GM13976 (cell line): ENCODE results near the gene MPP7.

ENCODE experiments used
- DNase-seq: peaks from one replicate; pipeline ENCODE4 v3.0.0; 2012; ENCODE audit warnings: low spot score
- in situ Hi-C: fragments of 300-500 bp; cut with MboI; formaldehyde crosslinking; loops from one replicate; pipeline ENCODE4 v1.12.0; 2022; ENCODE audit warnings: low sequenced_read_pairs, mixed read lengths, inconsistent platforms; ENCODE audit not compliant: unreplicated experiment
- TF ChIP-seq, protein P1 (sequence below): IDR thresholded peaks from 2 replicates; pipeline ENCODE4 v1.5.1; 2012; ENCODE audit warnings: borderline replicate concordance, mild to moderate bottlenecking; ENCODE audit not compliant: insufficient read depth; ENCODE audit errors: extremely low read depth, missing control alignments, control extremely low read depth

MPP7 gene

DNA sequence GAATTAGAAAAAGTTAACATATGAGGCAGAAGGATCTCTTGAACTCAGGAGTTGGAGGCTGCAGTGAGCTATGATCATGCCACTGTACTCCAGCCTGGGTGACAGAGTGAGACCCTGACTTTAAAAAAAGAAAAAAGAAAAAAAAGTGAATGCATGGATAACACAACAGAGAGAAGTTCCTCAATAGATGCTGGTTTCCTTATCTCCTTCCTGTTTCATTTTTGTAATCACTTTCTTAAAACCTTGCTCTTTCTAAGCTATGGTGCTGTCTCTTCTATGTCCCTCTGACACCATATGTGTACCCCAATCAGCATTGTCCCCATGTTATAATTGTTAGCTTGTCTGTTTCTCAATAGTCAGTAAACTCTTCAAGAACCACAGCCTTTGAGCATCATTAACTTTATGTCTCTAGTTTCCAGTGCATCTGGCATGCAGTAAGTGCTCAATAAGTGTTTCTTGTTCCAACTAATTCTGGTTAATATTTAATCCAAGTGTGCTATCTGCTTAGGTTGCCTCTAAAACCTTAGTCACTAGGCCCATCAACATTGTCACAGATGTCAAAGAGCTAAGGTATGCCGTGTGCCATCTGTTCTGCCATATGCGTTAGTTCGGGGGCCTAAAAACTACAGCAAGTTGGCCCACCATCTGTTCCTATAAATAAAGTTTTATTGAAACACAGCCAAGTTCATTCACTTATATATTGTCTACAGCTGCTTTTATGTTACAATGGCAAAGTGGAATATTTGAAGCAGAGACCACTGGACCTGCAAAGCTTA is 36.2 kb downstream of the MPP7 start:
- DNase-seq, result no peak
- in situ Hi-C loops, result no loop called here
- TF ChIP-seq, protein P1, sequence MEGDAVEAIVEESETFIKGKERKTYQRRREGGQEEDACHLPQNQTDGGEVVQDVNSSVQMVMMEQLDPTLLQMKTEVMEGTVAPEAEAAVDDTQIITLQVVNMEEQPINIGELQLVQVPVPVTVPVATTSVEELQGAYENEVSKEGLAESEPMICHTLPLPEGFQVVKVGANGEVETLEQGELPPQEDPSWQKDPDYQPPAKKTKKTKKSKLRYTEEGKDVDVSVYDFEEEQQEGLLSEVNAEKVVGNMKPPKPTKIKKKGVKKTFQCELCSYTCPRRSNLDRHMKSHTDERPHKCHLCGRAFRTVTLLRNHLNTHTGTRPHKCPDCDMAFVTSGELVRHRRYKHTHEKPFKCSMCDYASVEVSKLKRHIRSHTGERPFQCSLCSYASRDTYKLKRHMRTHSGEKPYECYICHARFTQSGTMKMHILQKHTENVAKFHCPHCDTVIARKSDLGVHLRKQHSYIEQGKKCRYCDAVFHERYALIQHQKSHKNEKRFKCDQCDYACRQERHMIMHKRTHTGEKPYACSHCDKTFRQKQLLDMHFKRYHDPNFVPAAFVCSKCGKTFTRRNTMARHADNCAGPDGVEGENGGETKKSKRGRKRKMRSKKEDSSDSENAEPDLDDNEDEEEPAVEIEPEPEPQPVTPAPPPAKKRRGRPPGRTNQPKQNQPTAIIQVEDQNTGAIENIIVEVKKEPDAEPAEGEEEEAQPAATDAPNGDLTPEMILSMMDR, result no peak

DNA sequence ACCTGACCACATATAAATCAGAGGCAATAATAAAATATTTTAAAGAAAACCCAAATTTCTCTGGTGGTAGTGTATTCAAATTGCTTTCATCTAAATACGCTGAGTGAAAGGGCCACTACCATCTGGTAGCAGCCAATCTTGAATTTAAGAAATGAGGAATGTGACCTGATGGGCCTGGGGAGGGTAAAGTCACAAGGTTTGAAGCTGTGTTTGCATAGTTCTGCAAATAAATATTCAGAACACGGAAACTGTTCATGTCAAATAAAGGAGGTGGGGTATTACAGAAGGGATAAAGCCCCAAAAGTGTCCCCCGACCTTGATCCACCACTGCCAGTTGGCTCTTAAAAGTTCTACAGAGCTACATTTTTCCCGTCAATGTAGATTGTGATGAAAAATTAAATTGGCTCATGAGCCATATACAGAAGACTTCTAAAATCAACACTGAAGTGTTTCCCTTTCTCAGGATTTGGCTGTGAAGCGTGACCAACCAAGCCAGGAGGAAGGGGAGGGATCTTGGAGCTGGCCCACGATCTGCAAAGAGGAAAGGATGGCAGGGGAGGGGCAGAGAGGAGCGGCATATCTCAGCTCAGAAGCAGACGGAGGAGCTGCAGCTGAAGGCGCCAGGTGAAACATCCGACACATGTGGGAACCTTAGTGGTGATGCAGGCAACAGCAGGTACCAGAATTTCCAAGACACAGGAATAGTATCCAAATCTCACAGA is 39.6 kb downstream of the MPP7 start:
- TF ChIP-seq, protein P1, result no peak
- in situ Hi-C loops, result no loop called here
- no peak for DNase-seq

DNA sequence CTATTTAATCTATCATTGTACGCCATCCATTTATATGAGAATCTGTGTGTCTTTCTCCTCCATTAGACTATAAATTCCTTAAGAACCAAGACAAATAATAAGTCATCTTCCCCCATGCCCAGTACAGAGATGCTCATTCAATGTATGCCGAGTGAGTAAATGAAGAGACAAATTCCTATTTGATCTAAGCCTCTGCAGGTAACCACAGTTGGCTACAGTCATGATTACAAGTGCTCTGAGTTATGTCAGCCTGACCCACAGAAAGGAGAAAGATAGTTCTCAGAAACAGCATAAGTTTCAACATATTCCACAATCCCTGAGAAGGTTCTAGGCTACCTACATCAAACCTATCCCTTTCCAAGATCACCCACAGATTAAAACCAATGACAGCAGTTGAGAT is 46.1 kb downstream of the MPP7 start:
- in situ Hi-C loops, result loop anchor here (10.0 kb wide), 1 partner anchor 128 kb away; no protein-coding TSS in a partner anchor
- TF ChIP-seq, protein P1, result no peak
- DNase-seq, result no peak

DNA sequence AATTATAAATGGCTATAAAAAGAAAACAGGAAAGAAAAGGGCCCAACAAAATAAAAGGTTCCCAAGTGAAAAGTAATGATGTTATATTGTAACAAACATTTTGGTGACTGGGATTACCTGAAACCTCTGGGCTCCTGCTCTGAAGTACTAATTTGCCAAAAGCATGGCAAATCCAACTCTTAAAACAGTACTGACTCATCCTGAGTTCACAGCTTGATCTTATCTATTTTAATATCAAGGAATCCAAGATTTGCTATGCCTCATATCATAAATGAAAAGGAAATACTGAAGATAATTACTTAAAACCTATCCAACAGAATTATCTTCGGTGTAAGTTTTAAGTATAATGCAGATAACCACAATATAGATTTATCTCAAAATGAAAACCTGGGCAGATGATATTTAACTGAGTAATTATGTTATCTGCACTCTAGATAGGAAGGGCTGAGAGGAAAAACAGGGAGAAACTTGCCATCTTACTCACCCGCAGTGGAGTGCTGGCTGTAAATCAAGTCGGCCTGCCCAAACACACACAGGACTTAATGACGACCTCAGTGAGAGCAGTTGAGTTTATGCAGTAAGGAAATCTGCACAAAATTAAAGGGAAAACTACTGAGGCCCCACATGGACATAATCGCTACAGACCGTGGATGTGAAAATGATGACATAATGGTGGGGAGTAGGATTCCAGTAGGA is 48.4 kb downstream of the MPP7 start:
- DNase-seq, result no peak
- TF ChIP-seq, protein P1, result no peak
- in situ Hi-C loops, result loop anchor here (10.0 kb wide), 1 partner anchor 130 kb away; no protein-coding TSS in a partner anchor

DNA sequence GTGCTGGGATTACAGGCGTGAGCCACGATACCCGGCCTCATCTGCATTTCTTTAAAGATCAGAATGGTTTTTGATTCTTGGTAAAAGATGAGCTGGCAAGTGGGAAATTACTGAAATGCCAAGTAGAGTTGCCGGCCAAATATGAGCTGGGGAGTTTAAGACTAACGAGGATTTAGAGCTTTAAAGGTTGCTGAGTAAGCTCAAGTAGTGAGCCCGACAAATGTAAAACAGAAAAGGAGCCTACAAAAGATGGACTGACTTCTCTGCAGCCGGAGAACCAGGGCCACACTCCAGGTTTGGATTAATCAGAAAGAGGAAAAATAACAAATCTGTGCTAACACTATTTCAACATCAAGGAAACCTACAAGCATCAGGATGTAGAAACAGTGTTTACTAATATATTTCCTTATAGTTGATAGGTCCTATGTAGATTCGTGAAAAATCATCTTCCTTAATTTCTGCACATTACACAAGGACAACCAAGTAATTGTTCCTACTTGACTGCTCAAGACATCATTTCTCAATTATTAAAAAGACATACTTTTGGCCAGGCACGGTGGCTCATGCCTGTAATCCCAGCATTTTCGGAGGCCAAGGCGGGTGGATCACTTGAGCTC is 49.6 kb downstream of the MPP7 start:
- TF ChIP-seq, protein P1, result no peak
- DNase-seq, result no peak
- in situ Hi-C loops, result loop anchor here (10.0 kb wide), 1 partner anchor 132 kb away; no protein-coding TSS in a partner anchor
